ENCODE results near the gene UCN3.

Gene UCN3

GRCh38 chr10:5343561-5343960 is 21.2 kb upstream of the UCN3 start:
- no peaks in the 10 kb centered on the region for H3K4me1 ChIP-seq (ENCODE audit: control insufficient read depth, insufficient read depth, low read length, poor library complexity, severe bottlenecking)
- no peak overlapping the region for H3K4me3 ChIP-seq (ENCODE audit: insufficient read depth, low read depth, low read length, poor library complexity, severe bottlenecking)
- no peaks in the 10 kb centered on the region for H3K27me3 ChIP-seq (replicated peaks; ENCODE audit: control insufficient read depth, insufficient read depth, low read length, poor library complexity, severe bottlenecking)
- no peaks in the 10 kb centered on the region for H3K9me3 ChIP-seq (ENCODE audit: control insufficient read depth, low read length)
- H3K36me3 ChIP-seq (ENCODE audit: control insufficient read depth, insufficient read depth, low read length): no peaks in the 10 kb centered on the region
- no peak for DNase-seq
- H3K27ac ChIP-seq (ENCODE audit: insufficient read depth, low read length, poor library complexity, severe bottlenecking): no peak overlapping the region

- no peak overlapping the region for H3K27ac ChIP-seq (ENCODE audit: insufficient read depth, low read length, poor library complexity, severe bottlenecking)
- no peaks in the 10 kb centered on the region for H3K4me1 ChIP-seq (ENCODE audit: control insufficient read depth, insufficient read depth, low read length, poor library complexity, severe bottlenecking)
- H3K9me3 ChIP-seq (ENCODE audit: control insufficient read depth, low read length): no peaks in the 10 kb centered on the region
- DNase-seq: no peak
- no peak overlapping the region for H3K4me3 ChIP-seq (ENCODE audit: insufficient read depth, low read depth, low read length, poor library complexity, severe bottlenecking)
- no peaks in the 10 kb centered on the region for H3K27me3 ChIP-seq (replicated peaks; ENCODE audit: control insufficient read depth, insufficient read depth, low read length, poor library complexity, severe bottlenecking)
- H3K36me3 ChIP-seq (ENCODE audit: control insufficient read depth, insufficient read depth, low read length): no peaks in the 10 kb centered on the region
Observed at GRCh38 chr10:5343979-5344378, 20.8 kb upstream of the UCN3 start.

GRCh38 chr10:5344746-5345145 is 20.0 kb upstream of the UCN3 start:
- Histone ChIP-seq H3K4me1 (ENCODE audit: control insufficient read depth, insufficient read depth, low read length, poor library complexity, severe bottlenecking) (no peaks in the 10 kb centered on the region), H3K4me3 (ENCODE audit: insufficient read depth, low read depth, low read length, poor library complexity, severe bottlenecking) (no peak overlapping the region), H3K9me3 (ENCODE audit: control insufficient read depth, low read length) (no peaks in the 10 kb centered on the region), H3K36me3 (ENCODE audit: control insufficient read depth, insufficient read depth, low read length) (no peaks in the 10 kb centered on the region), H3K27ac (ENCODE audit: insufficient read depth, low read length, poor library complexity, severe bottlenecking) (no peak overlapping the region), H3K27me3 (replicated peaks; ENCODE audit: control insufficient read depth, insufficient read depth, low read length, poor library complexity, severe bottlenecking) (no peaks in the 10 kb centered on the region)
- DNase-seq: no peak

GRCh38 chr10:5346881-5347280 is 17.9 kb upstream of the UCN3 start:
- Histone ChIP-seq H3K27me3 (replicated peaks; ENCODE audit: control insufficient read depth, insufficient read depth, low read length, poor library complexity, severe bottlenecking) (no peaks in the 10 kb centered on the region), H3K4me1 (ENCODE audit: control insufficient read depth, insufficient read depth, low read length, poor library complexity, severe bottlenecking) (no peaks in the 10 kb centered on the region), H3K36me3 (ENCODE audit: control insufficient read depth, insufficient read depth, low read length) (no peaks in the 10 kb centered on the region), H3K27ac (ENCODE audit: insufficient read depth, low read length, poor library complexity, severe bottlenecking) (no peak overlapping the region), H3K9me3 (ENCODE audit: control insufficient read depth, low read length) (no peaks in the 10 kb centered on the region), H3K4me3 (ENCODE audit: insufficient read depth, low read depth, low read length, poor library complexity, severe bottlenecking) (no peak overlapping the region)
- DNase-seq: no peak

GRCh38 chr10:5349362-5349761 is 15.4 kb upstream of the UCN3 start:
- no peaks in the 10 kb centered on the region for H3K4me1 ChIP-seq (ENCODE audit: control insufficient read depth, insufficient read depth, low read length, poor library complexity, severe bottlenecking)
- no peak overlapping the region for H3K4me3 ChIP-seq (ENCODE audit: insufficient read depth, low read depth, low read length, poor library complexity, severe bottlenecking)
- DNase-seq: no peak
- H3K9me3 ChIP-seq (ENCODE audit: control insufficient read depth, low read length): no peaks in the 10 kb centered on the region
- H3K27ac ChIP-seq (ENCODE audit: insufficient read depth, low read length, poor library complexity, severe bottlenecking): no peak overlapping the region
- H3K36me3 ChIP-seq (ENCODE audit: control insufficient read depth, insufficient read depth, low read length): no peaks in the 10 kb centered on the region
- H3K27me3 ChIP-seq (replicated peaks; ENCODE audit: control insufficient read depth, insufficient read depth, low read length, poor library complexity, severe bottlenecking): no peaks in the 10 kb centered on the region

GRCh38 chr10:5354068-5354467 is 10.7 kb upstream of the UCN3 start:
- H3K4me1 ChIP-seq (ENCODE audit: control insufficient read depth, insufficient read depth, low read length, poor library complexity, severe bottlenecking): no peaks in the 10 kb centered on the region
- H3K4me3 ChIP-seq (ENCODE audit: insufficient read depth, low read depth, low read length, poor library complexity, severe bottlenecking): no peak overlapping the region
- no peaks in the 10 kb centered on the region for H3K36me3 ChIP-seq (ENCODE audit: control insufficient read depth, insufficient read depth, low read length)
- no peak for DNase-seq
- no peak overlapping the region for H3K27ac ChIP-seq (ENCODE audit: insufficient read depth, low read length, poor library complexity, severe bottlenecking)
- H3K9me3 ChIP-seq (ENCODE audit: control insufficient read depth, low read length): no peaks in the 10 kb centered on the region
- no peaks in the 10 kb centered on the region for H3K27me3 ChIP-seq (replicated peaks; ENCODE audit: control insufficient read depth, insufficient read depth, low read length, poor library complexity, severe bottlenecking)

- H3K9me3 ChIP-seq (ENCODE audit: control insufficient read depth, low read length): no peaks in the 10 kb centered on the region
- H3K4me3 ChIP-seq (ENCODE audit: insufficient read depth, low read depth, low read length, poor library complexity, severe bottlenecking): no peak overlapping the region
- no peak for DNase-seq
- H3K36me3 ChIP-seq (ENCODE audit: control insufficient read depth, insufficient read depth, low read length): no peaks in the 10 kb centered on the region
- H3K4me1 ChIP-seq (ENCODE audit: control insufficient read depth, insufficient read depth, low read length, poor library complexity, severe bottlenecking): no peaks in the 10 kb centered on the region
- no peak overlapping the region for H3K27ac ChIP-seq (ENCODE audit: insufficient read depth, low read length, poor library complexity, severe bottlenecking)
- H3K27me3 ChIP-seq (replicated peaks; ENCODE audit: control insufficient read depth, insufficient read depth, low read length, poor library complexity, severe bottlenecking): no peaks in the 10 kb centered on the region
Observed at GRCh38 chr10:5355594-5356301, 9.0 kb upstream of the UCN3 start.

GRCh38 chr10:5356302-5356763 is 8.4 kb upstream of the UCN3 start:
- H3K27me3 ChIP-seq (replicated peaks; ENCODE audit: control insufficient read depth, insufficient read depth, low read length, poor library complexity, severe bottlenecking): no peaks in the 10 kb centered on the region
- no peaks in the 10 kb centered on the region for H3K9me3 ChIP-seq (ENCODE audit: control insufficient read depth, low read length)
- H3K36me3 ChIP-seq (ENCODE audit: control insufficient read depth, insufficient read depth, low read length): no peaks in the 10 kb centered on the region
- no peak overlapping the region for H3K4me3 ChIP-seq (ENCODE audit: insufficient read depth, low read depth, low read length, poor library complexity, severe bottlenecking)
- DNase-seq: no peak
- H3K4me1 ChIP-seq (ENCODE audit: control insufficient read depth, insufficient read depth, low read length, poor library complexity, severe bottlenecking): no peaks in the 10 kb centered on the region
- no peak overlapping the region for H3K27ac ChIP-seq (ENCODE audit: insufficient read depth, low read length, poor library complexity, severe bottlenecking)

GRCh38 chr10:5360318-5360915 is 4.3 kb upstream of the UCN3 start:
- no peaks in the 10 kb centered on the region for H3K27me3 ChIP-seq (replicated peaks; ENCODE audit: control insufficient read depth, insufficient read depth, low read length, poor library complexity, severe bottlenecking)

GRCh38 chr10:5361966-5362365 is 2.8 kb upstream of the UCN3 start:
- Histone ChIP-seq H3K27me3 (replicated peaks; ENCODE audit: control insufficient read depth, insufficient read depth, low read length, poor library complexity, severe bottlenecking) (no peaks in the 10 kb centered on the region), H3K9me3 (ENCODE audit: control insufficient read depth, low read length) (no peaks in the 10 kb centered on the region), H3K36me3 (ENCODE audit: control insufficient read depth, insufficient read depth, low read length) (no peaks in the 10 kb centered on the region), H3K4me1 (ENCODE audit: control insufficient read depth, insufficient read depth, low read length, poor library complexity, severe bottlenecking) (no peaks in the 10 kb centered on the region), H3K27ac (ENCODE audit: insufficient read depth, low read length, poor library complexity, severe bottlenecking) (no peak overlapping the region), H3K4me3 (ENCODE audit: insufficient read depth, low read depth, low read length, poor library complexity, severe bottlenecking) (no peak overlapping the region)
- no peak for DNase-seq

More at GRCh38 chr10:5360318-5360915, 4.3 kb upstream of the UCN3 start:
- Histone ChIP-seq H3K4me1 (ENCODE audit: control insufficient read depth, insufficient read depth, low read length, poor library complexity, severe bottlenecking) (no peaks in the 10 kb centered on the region), H3K36me3 (ENCODE audit: control insufficient read depth, insufficient read depth, low read length) (no peaks in the 10 kb centered on the region), H3K9me3 (ENCODE audit: control insufficient read depth, low read length) (no peaks in the 10 kb centered on the region), H3K4me3 (ENCODE audit: insufficient read depth, low read depth, low read length, poor library complexity, severe bottlenecking) (no peak overlapping the region), H3K27ac (ENCODE audit: insufficient read depth, low read length, poor library complexity, severe bottlenecking) (no peak overlapping the region)
- no peak for DNase-seq
